H1 (cell line): ENCODE results near the gene SRRT. TPM values are rescaled to one million over a fixed set of nuclear protein-coding genes. Genes with fewer than 3 reads are reported as not detected.

Source experiments
- CTCF ChIA-PET: fragments of 300-600 bp; sonication (Branson Sonifier 250); formaldehyde crosslinking; loops from one replicate; lab custom pipeline; 2021; ENCODE audit not compliant: partially characterized antibody; lab: Charles Lee
- POLR2A ChIA-PET: fragments of 300-600 bp; sonication (Branson Sonifier 250); formaldehyde crosslinking; loops from one replicate; lab custom pipeline; 2021; ENCODE audit warnings: inconsistent platforms; ENCODE audit not compliant: partially characterized antibody; lab: Charles Lee
- DNase-seq, 2 experiments: peaks; one replicate each; pipeline versions ENCODE4 v3.0.0 to v3.0.0-alpha.2; 2010 to 2022; ENCODE audit warnings: low spot score in 2 of 2, low read depth in 1 of 2, mixed read lengths in 1 of 2
- FAIRE-seq: peaks from 2 replicates; lab custom pipeline; 2011; peaks lifted over from hg19 to GRCh38; lab: Jason Lieb, UNC
- H2AFZ ChIP-seq: 2 replicates; pipeline ENCODE4 v1.8.1; 2012; ENCODE audit warnings: low read length, inconsistent platforms
- H2AK5ac ChIP-seq: 2 replicates; pipeline ENCODE4 v1.6.1; 2013; ENCODE audit warnings: low read depth, low read length
- H2BK120ac ChIP-seq: replicated peaks from 2 replicates; pipeline ENCODE3; 2013; ENCODE audit warnings: low read depth, low read length, inconsistent platforms
- H2BK12ac ChIP-seq: 2 replicates; pipeline ENCODE4 v1.6.1; 2013; ENCODE audit warnings: low read depth, low read length
- H2BK15ac ChIP-seq: 2 replicates; pipeline ENCODE4 v1.6.1; 2013; ENCODE audit warnings: low read length
- H2BK20ac ChIP-seq: 2 replicates; pipeline ENCODE4 v1.6.1; 2013; ENCODE audit warnings: low read length
- H2BK5ac ChIP-seq: 2 replicates; pipeline ENCODE4 v1.6.1; 2013; ENCODE audit warnings: low read depth, low read length
- H3K14ac ChIP-seq: 2 replicates; pipeline ENCODE4 v1.6.1; 2013; ENCODE audit warnings: inconsistent platforms; ENCODE audit not compliant: insufficient read length
- H3K18ac ChIP-seq: 2 replicates; pipeline ENCODE4 v1.6.1; 2013; ENCODE audit warnings: low read length; ENCODE audit errors: extremely low read depth
- H3K23ac ChIP-seq: 2 replicates; pipeline ENCODE4 v1.6.1; 2013; ENCODE audit warnings: inconsistent platforms; ENCODE audit not compliant: insufficient read length
- H3K23me2 ChIP-seq: 2 replicates; pipeline ENCODE4 v1.6.1; 2013; ENCODE audit warnings: low read depth, low read length
- H3K27ac ChIP-seq: 2 replicates; pipeline ENCODE4 v1.6.1; 2011; ENCODE audit warnings: low read depth, low read length, inconsistent platforms
- H3K27me3 ChIP-seq, 4 experiments: replicated peaks in 1 of 4; 1 replicate in 1 of 4; 2 replicates in 3 of 4; pipeline versions ENCODE4 v1.6.1 to v1.8.1; 2011 to 2013; ENCODE audit warnings: low read length in 3 of 4, mild to moderate bottlenecking in 3 of 4, inconsistent platforms in 2 of 4, mixed read lengths in 2 of 4, moderate library complexity in 1 of 4; ENCODE audit not compliant: control insufficient read depth in 3 of 4, insufficient read depth in 3 of 4; ENCODE audit errors: extremely low read depth in 1 of 4
- H3K36me3 ChIP-seq, 4 experiments: 2 replicates each; pipeline versions ENCODE4 v1.6.1 to v1.8.1; 2011 to 2013; ENCODE audit warnings: mild to moderate bottlenecking in 4 of 4, low read length in 3 of 4, moderate library complexity in 2 of 4, control low read depth in 1 of 4, inconsistent platforms in 1 of 4; ENCODE audit not compliant: insufficient read depth in 4 of 4, control insufficient read depth in 2 of 4
- H3K4ac ChIP-seq: replicated peaks from 2 replicates; pipeline ENCODE3; 2013; ENCODE audit warnings: low read length, low read depth, mixed read lengths, inconsistent platforms; ENCODE audit not compliant: insufficient read length
- H3K4me1 ChIP-seq, 4 experiments: replicated peaks in 1 of 4; 1 replicate in 1 of 4; 2 replicates in 3 of 4; pipeline versions ENCODE4 v1.6.1 to v1.8.1; 2011 to 2013; ENCODE audit warnings: low read length in 3 of 4, inconsistent platforms in 2 of 4, mixed read lengths in 1 of 4; ENCODE audit not compliant: insufficient read depth in 4 of 4, control insufficient read depth in 3 of 4
- H3K4me2 ChIP-seq, 2 experiments: 2 replicates each; pipeline versions ENCODE4 v1.6.1 to v1.8.1; 2011 to 2013; ENCODE audit warnings: low read depth in 2 of 2, low read length in 2 of 2, control low read depth in 1 of 2, inconsistent platforms in 1 of 2, mild to moderate bottlenecking in 1 of 2; ENCODE audit not compliant: insufficient read depth in 1 of 2
- H3K4me3 ChIP-seq, 4 experiments: fragments of 200-600, 300-600 bp in 1 of 4; sonication (generic), shearing (Covaris generic), sonication (Bioruptor Twin) in 1 of 4; 2 replicates each; pipeline versions ENCODE4 v1.5.1 to v1.8.1; 2011 to 2016; ENCODE audit warnings: low read length in 4 of 4, low read depth in 3 of 4, control low read depth in 2 of 4, inconsistent platforms in 2 of 4, mild to moderate bottlenecking in 2 of 4, mixed read lengths in 1 of 4, moderate library complexity in 1 of 4; ENCODE audit not compliant: insufficient read depth in 2 of 4; ENCODE audit errors: extremely low read depth in 1 of 4
- H3K56ac ChIP-seq: replicated peaks from 2 replicates; pipeline ENCODE3; 2013; ENCODE audit warnings: low read depth, mild to moderate bottlenecking, mixed read lengths, low read length, inconsistent platforms; ENCODE audit not compliant: insufficient read length
- H3K79me1 ChIP-seq: 2 replicates; pipeline ENCODE4 v1.6.1; 2013; ENCODE audit warnings: low read depth, low read length, control low read depth
- H3K79me2 ChIP-seq, 2 experiments: 2 replicates each; pipeline versions ENCODE4 v1.6.1 to v1.8.1; 2012 to 2013; ENCODE audit warnings: low read length in 2 of 2, mild to moderate bottlenecking in 2 of 2, inconsistent platforms in 1 of 2; ENCODE audit not compliant: insufficient read depth in 2 of 2, control insufficient read depth in 1 of 2
- H3K9ac ChIP-seq, 4 experiments: replicated peaks in 1 of 4; 1 replicate in 1 of 4; 2 replicates in 3 of 4; pipeline versions ENCODE4 v1.6.1 to v1.8.1; 2011 to 2013; ENCODE audit warnings: low read depth in 3 of 4, low read length in 3 of 4, control low read depth in 2 of 4, mild to moderate bottlenecking in 2 of 4, moderate library complexity in 2 of 4, inconsistent platforms in 1 of 4; ENCODE audit errors: extremely low read depth in 1 of 4
- H3K9me3 ChIP-seq, 2 experiments: 2 replicates each; pipeline versions ENCODE4 v1.6.1 to v1.8.1; 2012 to 2013; ENCODE audit warnings: mild to moderate bottlenecking in 2 of 2, moderate library complexity in 2 of 2, control low read depth in 1 of 2, inconsistent platforms in 1 of 2, low read depth in 1 of 2, low read length in 1 of 2, mixed read lengths in 1 of 2; ENCODE audit not compliant: insufficient read depth in 2 of 2
- H4K20me1 ChIP-seq, 2 experiments: replicated peaks in 1 of 2; 2 replicates each; pipeline versions ENCODE3 to v1.8.1; 2011 to 2013; ENCODE audit warnings: inconsistent platforms in 2 of 2, low read length in 2 of 2, mild to moderate bottlenecking in 1 of 2; ENCODE audit not compliant: insufficient read depth in 2 of 2, control insufficient read depth in 1 of 2
- H4K5ac ChIP-seq: 2 replicates; pipeline ENCODE4 v1.6.1; 2013; ENCODE audit warnings: low read length, low read depth, mixed read lengths, inconsistent platforms; ENCODE audit not compliant: insufficient read length
- H4K8ac ChIP-seq: 2 replicates; pipeline ENCODE4 v1.8.0; 2013; ENCODE audit warnings: mild to moderate bottlenecking, moderate library complexity, low read length, inconsistent platforms; ENCODE audit not compliant: insufficient read depth; ENCODE audit errors: extremely low read depth
- H4K91ac ChIP-seq: replicated peaks from 2 replicates; pipeline ENCODE3; 2013; ENCODE audit warnings: low read length, mixed read lengths, inconsistent platforms; ENCODE audit not compliant: insufficient read length
- ASH2L ChIP-seq: fragments of 200-600, 300-600 bp; sonication (generic); IDR thresholded peaks from one replicate; pipeline ENCODE4 v1.7.1; 2017; ENCODE audit warnings: low read length
- CBX8 ChIP-seq: fragments of 300-800, 300-1000 bp; sonication (generic); IDR thresholded peaks from 2 replicates; pipeline ENCODE4 v1.7.1; 2016; ENCODE audit warnings: low read depth, low read length, borderline replicate concordance
- HDAC6 ChIP-seq: IDR thresholded peaks from one replicate; pipeline ENCODE4 v1.7.1; 2012; ENCODE audit warnings: low read depth, mild to moderate bottlenecking, inconsistent platforms, low read length, moderate library complexity
- KDM1A ChIP-seq: fragments of 200-600, 300-600 bp; sonication (generic); IDR thresholded peaks from 2 replicates; pipeline ENCODE4 v1.7.1; 2016; ENCODE audit warnings: mild to moderate bottlenecking, low read length, borderline replicate concordance
- PHF8 ChIP-seq: fragments of 200-600 bp; sonication (generic); conservative IDR thresholded peaks from 2 replicates; pipeline ENCODE4 v1.7.1; 2012; ENCODE audit warnings: low read depth, mild to moderate bottlenecking, inconsistent platforms, low read length, moderate library complexity
- SIX5 ChIP-seq: IDR thresholded peaks from 2 replicates; pipeline ENCODE4 v1.6.1; 2011; ENCODE audit warnings: mild to moderate bottlenecking, low read depth, low read length
- TAF7 ChIP-seq: optimal IDR thresholded peaks from 2 replicates; pipeline ENCODE3; 2011; ENCODE audit warnings: low read depth, mild to moderate bottlenecking, inconsistent platforms, low read length, moderate library complexity, borderline replicate concordance
- TEAD4 ChIP-seq: IDR thresholded peaks from 2 replicates; pipeline ENCODE4 v1.6.1; 2012; ENCODE audit warnings: low read depth, low read length, inconsistent platforms, mixed read lengths
- WGBS, 2 experiments: shearing (Covaris generic) in 1 of 2; methylation state at CpG; one replicate each; pipeline versions ENCODE4 v1.1.6 to v1.1.7; 2013 to 2015; ENCODE audit warnings: low lambda C conversion rate in 2 of 2, mixed read lengths in 2 of 2, inconsistent platforms in 1 of 2, low coverage in 1 of 2, missing lambda C conversion rate in 1 of 2; ENCODE audit not compliant: insufficient replicate concordance in 2 of 2, insufficient coverage in 1 of 2, insufficient read length in 1 of 2; ENCODE audit errors: extremely low coverage in 1 of 2, missing lambda C conversion rate in 1 of 2; 5-methylcytosine and 5-hydroxymethylcytosine counted together
- polyA plus RNA-seq, 7 experiments: library from polyadenylated mRNA; depleted of rRNA in 3 of 7; stranded (reverse) in 5 of 7; unstranded in 2 of 7; fragments of >200 nt in 5 of 7; fragments of 200-250 nt in 2 of 7; gene quantifications; 1 replicate in 5 of 7; 2 replicates in 1 of 7; 4 replicates in 1 of 7; pipeline versions ENCODE4 v1.2.1 to v1.2.3, GENCODE V29; 2011 to 2013; ENCODE audit warnings: missing spikeins in 2 of 7, mixed read lengths in 2 of 7
- total RNA-seq: library from RNA; stranded (reverse); fragmentation: NEBNext Ultra II Directional; extraction: Animal tissue kit (Norgen Biotek cat#: 25700); gene quantifications from 2 replicates; pipeline ENCODE4 v1.2.1, GENCODE V29; 2021
- TF ChIP-seq, protein P1 (sequence below): IDR thresholded peaks from 2 replicates; pipeline ENCODE4 v1.6.1; 2011; ENCODE audit warnings: low read depth, mild to moderate bottlenecking, low read length; ENCODE audit not compliant: insufficient read depth

The SRRT gene
- total and polyA plus RNA-seq, 2 of the 8 experiments (the other 6 are each of a cell fraction or from before 2014, with no cell fraction given): 66.7 to 237 TPM

DNA sequence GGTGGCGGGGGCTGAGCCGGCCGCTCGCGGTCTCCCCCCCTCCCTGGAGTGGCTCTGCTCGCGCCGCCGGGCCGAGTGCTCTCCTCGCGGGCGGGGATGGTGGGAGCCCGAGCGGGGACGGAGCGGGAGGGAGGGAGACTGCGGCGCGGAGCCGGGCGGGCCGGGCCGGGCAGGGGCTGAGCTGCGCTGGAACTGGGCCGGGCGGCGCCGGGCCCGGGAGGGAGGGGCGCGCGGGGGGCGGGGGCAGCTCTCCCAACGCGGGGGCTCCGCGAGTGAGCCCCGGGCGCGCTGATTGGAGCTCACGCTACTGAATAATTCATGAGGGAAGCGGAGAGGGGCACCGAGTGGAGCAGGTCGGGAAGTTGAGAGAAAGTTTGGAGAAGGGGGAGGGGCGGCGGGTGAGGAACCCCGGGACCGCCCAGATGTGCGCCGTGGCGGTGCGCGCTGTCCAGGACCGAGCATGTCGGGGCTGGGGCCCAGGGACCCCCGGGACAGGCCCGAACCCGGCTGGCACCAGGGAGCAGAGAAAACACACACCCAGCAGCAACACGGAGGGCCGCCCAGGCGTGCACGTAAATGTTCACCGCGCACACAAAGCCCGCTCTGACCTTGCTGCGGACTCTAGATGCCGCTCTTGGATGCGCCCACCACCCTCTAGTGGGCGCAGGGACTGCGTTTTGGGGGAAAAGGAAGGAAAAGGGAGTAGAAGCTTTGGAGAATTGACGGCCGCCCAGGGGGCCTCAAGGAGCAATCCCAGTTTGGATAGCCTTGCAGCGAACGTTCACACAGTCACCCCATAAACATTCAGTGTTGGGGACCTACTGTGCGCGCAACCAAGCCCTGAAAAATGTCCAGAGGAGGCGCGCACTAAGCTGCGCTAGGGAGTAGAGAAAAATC lies 47.3 kb upstream of the SRRT start, which contains the start of gene EPHB4:
Gene EPHB4, minus strand, starts transcription at position 194 of the 897 bp plus-strand sequence. CDS start 493 bp downstream, outside the sequence.
- 1% methylated on average over 27 of the region's 80 CpGs; no CpG with 5 or more reads in 1 of the 2 experiments for WGBS, 2 experiments
- H2AFZ ChIP-seq: no peak within 1 kb of the TSS; the same call in 1 of the 2 replicates
- H2AK5ac ChIP-seq: peak within 1 kb of the TSS; percentile 85; the same call in 1 of the 2 replicates
- peak in 1 of 2 experiments; percentile 93 for DNase-seq
- peak within 1 kb of the TSS; percentile 81 to 96 (median 88) for H3K9ac ChIP-seq
- peak within 1 kb of the TSS; percentile 50; the same call in 1 of the 2 replicates for H2BK5ac ChIP-seq
- peak within 1 kb of the TSS; percentile 96 for H3K4ac ChIP-seq
- CTCF ChIA-PET: interaction anchor here (0.6 to 3.9 kb wide), 21 partner anchors 8 to 238 kb away, joined by 3 to 65 read pairs (median 3); partner anchors contain the start of genes SLC12A9 and UFSP1
- peak within 1 kb of the TSS; percentile 44; the same call in 1 of the 2 replicates for H2BK12ac ChIP-seq
- H2BK15ac ChIP-seq: peak within 1 kb of the TSS; percentile 72; the same call in 1 of the 2 replicates
- peaks cover 9 to 14% (median 13%) of the 10 kb centered on the region in 4 experiments; a peak in 7 of 8 replicates for H3K36me3 ChIP-seq
- H3K23me2 ChIP-seq: peaks cover 15% of the 10 kb centered on the region
- peak within 1 kb of the TSS; percentile 78 for H3K56ac ChIP-seq
- peak within 1 kb of the TSS; percentile 60 for H3K18ac ChIP-seq
- no peak for FAIRE-seq
- H3K79me1 ChIP-seq: peaks cover 5% of the 10 kb centered on the region; the same call in 1 of the 2 replicates
- no peak within 1 kb of the TSS for H2BK20ac ChIP-seq
- H3K23ac ChIP-seq: no peak within 1 kb of the TSS
- peak within 1 kb of the TSS; percentile 68 for H4K91ac ChIP-seq
- peaks cover 0 to 13% (median 10%) of the 10 kb centered on the region in 4 experiments; a peak in 6 of 7 replicates for H3K4me1 ChIP-seq
- POLR2A ChIA-PET: interaction anchor here (0.6 to 6.5 kb wide), 31 partner anchors 9 to 465 kb away, joined by 3 to 76 read pairs (median 4); partner anchors contain the start of genes FBXO24, LRCH4, MOSPD3 and POP7
- peaks cover 7 to 38% of the 10 kb centered on the region in 2 experiments for H3K79me2 ChIP-seq
- H3K14ac ChIP-seq: peak within 1 kb of the TSS; percentile 50
- no peaks in the 10 kb centered on the region for H3K9me3 ChIP-seq
- H4K5ac ChIP-seq: peak within 1 kb of the TSS; percentile 93
- peak within 1 kb of the TSS; percentile 91 for H4K8ac ChIP-seq
- H3K4me3 ChIP-seq: peak within 1 kb of the TSS; percentile 88 to 100 (median 92)
- peak within 1 kb of the TSS; percentile 81 for H3K27ac ChIP-seq
- peaks cover 14 to 24% of the 10 kb centered on the region in 2 experiments for H4K20me1 ChIP-seq
- peak within 1 kb of the TSS; percentile 90 to 92 for H3K4me2 ChIP-seq
- no peaks in the 10 kb centered on the region for H3K27me3 ChIP-seq
- peak within 1 kb of the TSS; percentile 65 for H2BK120ac ChIP-seq
- TF ChIP-seq, protein P1, sequence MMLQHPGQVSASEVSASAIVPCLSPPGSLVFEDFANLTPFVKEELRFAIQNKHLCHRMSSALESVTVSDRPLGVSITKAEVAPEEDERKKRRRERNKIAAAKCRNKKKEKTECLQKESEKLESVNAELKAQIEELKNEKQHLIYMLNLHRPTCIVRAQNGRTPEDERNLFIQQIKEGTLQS: no peak
- TF ChIP-seq PHF8: peak; percentile 65
- TF ChIP-seq KDM1A: peak; percentile 52; the same call in 1 of the 2 replicates
- no peak for TF ChIP-seq CBX8
- peak; percentile 78 for TF ChIP-seq ASH2L
- no peak for TF ChIP-seq HDAC6
- no peak for TF ChIP-seq SIX5
- TF ChIP-seq TAF7: peak; percentile 1
- TF ChIP-seq TEAD4: no peak
